HEK293T (cell line): ENCODE measurements around the gene ASTN2.

Source experiments
- BHLHE40 ChIP-seq: fragments of 450-650 bp; IDR thresholded peaks from 2 replicates; pipeline ENCODE4 v1.6.1; 2016; ENCODE audit warnings: mild to moderate bottlenecking, moderate library complexity, borderline replicate concordance
- FOXA1 ChIP-seq: fragments of 450-650 bp; IDR thresholded peaks from 2 replicates; pipeline ENCODE4 v1.6.1; 2016; ENCODE audit warnings: mild to moderate bottlenecking
- FOXK2 ChIP-seq: fragments of 450-650 bp; IDR thresholded peaks from 2 replicates; pipeline ENCODE4 v1.6.1; 2016; ENCODE audit warnings: mild to moderate bottlenecking
- SUZ12 ChIP-seq: fragments of 450-650 bp; IDR thresholded peaks from 2 replicates; pipeline ENCODE4 v1.6.1; 2016; ENCODE audit warnings: mild to moderate bottlenecking

DNA sequence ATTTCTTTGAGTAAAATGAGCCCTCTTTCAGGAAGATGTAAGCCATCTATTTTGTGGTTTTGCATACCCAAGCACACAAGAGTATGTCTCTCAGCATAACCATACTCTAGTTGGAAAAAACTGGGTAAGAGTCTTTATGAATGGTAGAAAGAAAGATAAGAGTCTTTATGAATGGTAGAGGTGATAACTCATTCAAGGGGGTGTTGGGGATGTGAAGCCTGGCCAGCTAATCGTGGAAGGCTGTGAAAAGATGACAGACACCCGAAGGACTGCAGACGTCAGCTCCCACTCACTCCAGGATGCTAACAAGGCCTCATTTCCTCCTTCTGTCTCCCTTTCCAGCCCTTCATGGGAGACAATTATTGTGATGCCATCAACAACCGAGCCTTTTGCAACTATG is 1032.8 kb downstream of the ASTN2 start:
- TF ChIP-seq FOXK2, result no peak
- TF ChIP-seq SUZ12, result no peak
- TF ChIP-seq BHLHE40, result no peak
- no peak for TF ChIP-seq FOXA1
